MG63 (cell line): ENCODE measurements around the gene DUSP15. TPM values are rescaled to one million over a fixed set of nuclear protein-coding genes. Genes with fewer than 3 reads are reported as not detected.

Experiments used
- DNase-seq: peaks from one replicate; pipeline ENCODE4 v3.0.0-alpha.2; 2020
- H3K27me3 ChIP-seq: fragments of 250-450 bp; sonication (Bioruptor Pico); 2 replicates; pipeline ENCODE4 v1.5.1; 2020; ENCODE audit warnings: mild to moderate bottlenecking, moderate library complexity
- H3K36me3 ChIP-seq: fragments of 250-450 bp; sonication (Bioruptor Pico); 2 replicates; pipeline ENCODE4 v1.5.1; 2020; ENCODE audit warnings: mild to moderate bottlenecking, moderate library complexity
- H3K4me3 ChIP-seq: fragments of 250-450 bp; sonication (Bioruptor Pico); 2 replicates; pipeline ENCODE4 v1.5.1; 2020; ENCODE audit warnings: mild to moderate bottlenecking, moderate library complexity
- H3K9me3 ChIP-seq: fragments of 250-450 bp; sonication (Bioruptor Pico); 2 replicates; pipeline ENCODE4 v1.5.1; 2020; ENCODE audit warnings: mild to moderate bottlenecking, moderate library complexity
- total RNA-seq: library from RNA; depleted of rRNA; stranded (reverse); fragments of >200 nt; shearing (Covaris generic); gene quantifications from 2 replicates; pipeline ENCODE4 v1.2.3, GENCODE V29; 2014; ENCODE audit warnings: low replicate concordance

The DUSP15 gene
- total RNA-seq, 1 experiment from 2014 or later, result 1.9 TPM

DNA sequence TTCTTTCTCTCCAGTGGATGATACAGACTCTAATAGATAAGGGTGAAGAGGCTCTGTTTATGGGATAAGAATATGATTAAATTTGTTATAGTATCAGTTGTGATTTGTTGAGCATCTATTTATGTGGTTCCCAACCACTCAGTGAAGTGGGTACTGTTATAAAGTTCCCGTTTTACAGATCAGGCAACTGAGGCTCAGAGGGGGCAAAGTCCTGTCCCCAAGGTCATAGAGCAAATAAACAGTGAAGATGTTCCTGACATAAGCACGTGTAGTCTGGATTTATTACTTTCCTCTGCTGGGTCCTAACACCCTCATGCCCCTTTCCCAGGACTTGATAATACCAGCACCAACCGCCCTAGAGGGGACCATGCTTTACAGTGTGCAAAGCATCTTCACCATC is 4.1 kb downstream of the DUSP15 start:
- H3K36me3 ChIP-seq, result no peaks in the 10 kb centered on the region
- peaks cover 13% of the 10 kb centered on the region for H3K27me3 ChIP-seq
- DNase-seq, result no peak
- H3K4me3 ChIP-seq, result no peak overlapping the region
- H3K9me3 ChIP-seq, result no peaks in the 10 kb centered on the region

DNA sequence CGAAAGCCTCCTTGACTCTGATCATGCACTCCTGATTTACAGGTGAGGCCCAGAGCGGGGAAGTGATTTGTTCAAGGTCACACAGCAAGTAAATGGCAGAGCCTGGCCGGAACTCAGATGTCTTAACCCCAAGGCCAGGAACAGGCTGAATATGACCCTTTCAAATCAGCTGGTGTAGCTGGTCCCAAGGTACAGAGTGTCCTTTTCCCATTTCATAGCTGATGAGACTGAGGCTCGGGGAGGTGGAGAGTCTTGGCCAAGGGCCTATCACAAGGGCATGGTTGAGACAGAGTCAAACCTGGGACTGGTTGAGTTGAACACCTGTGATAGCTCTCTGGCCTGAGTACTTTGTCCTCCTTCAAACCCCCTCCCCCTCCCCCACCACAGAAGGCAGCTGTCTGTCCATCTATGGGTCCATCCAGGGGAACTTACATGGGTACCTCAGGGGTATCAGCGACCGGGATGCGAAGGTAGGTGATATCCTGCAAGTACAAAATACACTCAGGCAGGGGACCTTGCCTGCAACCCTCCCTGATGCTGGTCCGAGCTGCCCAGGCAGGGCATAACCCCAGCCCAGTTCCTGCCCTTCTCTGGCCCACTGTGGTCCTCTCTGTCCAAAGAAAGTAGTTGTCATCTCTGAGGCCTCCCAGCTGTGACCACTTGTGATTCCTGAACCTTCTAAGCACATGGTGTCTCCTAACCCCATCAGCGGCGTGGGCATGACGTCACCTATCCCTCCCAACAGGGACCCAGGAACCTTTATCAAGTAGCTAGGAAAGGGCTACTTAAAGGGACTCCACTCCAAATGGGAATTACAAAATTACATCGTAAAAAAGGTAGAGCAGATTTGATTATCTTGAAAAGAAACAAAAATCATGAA is 5.6 kb downstream of the DUSP15 start:
- Histone ChIP-seq H3K4me3 (no peak overlapping the region), H3K36me3 (no peaks in the 10 kb centered on the region), H3K27me3 (peaks cover 15% of the 10 kb centered on the region), H3K9me3 (no peaks in the 10 kb centered on the region)
- no peak for DNase-seq

- DNase-seq, result no peak
- H3K4me3 ChIP-seq, result no peak overlapping the region
- H3K27me3 ChIP-seq, result peaks cover 14% of the 10 kb centered on the region
- no peaks in the 10 kb centered on the region for H3K9me3 ChIP-seq
- H3K36me3 ChIP-seq, result no peaks in the 10 kb centered on the region
Observed at GRCh38 chr20:31863296-31864085, 6.8 kb downstream of the DUSP15 start.

GRCh38 chr20:31862506-31862905 is 7.8 kb downstream of the DUSP15 start:
- DNase-seq, result no peak
- Histone ChIP-seq H3K4me3 (no peak overlapping the region), H3K27me3 (peaks cover 14% of the 10 kb centered on the region), H3K9me3 (no peaks in the 10 kb centered on the region), H3K36me3 (no peaks in the 10 kb centered on the region)

GRCh38 chr20:31862157-31862470 is 8.2 kb downstream of the DUSP15 start:
- H3K36me3 ChIP-seq, result no peaks in the 10 kb centered on the region
- H3K27me3 ChIP-seq, result peaks cover 14% of the 10 kb centered on the region
- no peaks in the 10 kb centered on the region for H3K9me3 ChIP-seq
- H3K4me3 ChIP-seq, result no peak overlapping the region
- no peak for DNase-seq

GRCh38 chr20:31861385-31862156 is 8.8 kb downstream of the DUSP15 start:
- Histone ChIP-seq H3K27me3 (peaks cover 14% of the 10 kb centered on the region), H3K36me3 (no peaks in the 10 kb centered on the region), H3K9me3 (no peaks in the 10 kb centered on the region), H3K4me3 (peak overlapping the region; percentile 33)
- DNase-seq, result peak; percentile 63

DNA sequence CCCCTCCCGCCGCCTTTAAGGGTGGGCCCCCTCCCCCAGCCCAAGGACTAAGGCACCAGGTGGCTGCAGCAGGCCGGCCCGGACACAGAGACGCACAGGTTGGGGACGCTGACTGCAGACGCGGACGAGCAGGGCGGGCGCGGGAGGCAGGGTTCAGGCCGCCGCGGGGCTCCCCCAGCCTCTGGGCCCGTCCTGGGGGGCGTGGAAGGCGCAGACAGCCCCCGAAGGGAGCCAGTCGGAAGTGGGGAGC is 9.3 kb downstream of the DUSP15 start:
- DNase-seq, result no peak
- Histone ChIP-seq H3K9me3 (no peaks in the 10 kb centered on the region), H3K36me3 (no peaks in the 10 kb centered on the region), H3K27me3 (peaks cover 14% of the 10 kb centered on the region), H3K4me3 (peak overlapping the region; percentile 33)

GRCh38 chr20:31860390-31861134 is 9.8 kb downstream of the DUSP15 start:
- DNase-seq, result peak; percentile 57
- Histone ChIP-seq H3K27me3 (peaks cover 14% of the 10 kb centered on the region), H3K4me3 (no peak overlapping the region; the same call in 1 of the 2 replicates), H3K36me3 (no peaks in the 10 kb centered on the region), H3K9me3 (no peaks in the 10 kb centered on the region)

GRCh38 chr20:31859998-31860380 is 10.3 kb downstream of the DUSP15 start:
- DNase-seq, result no peak
- no peak overlapping the region for H3K4me3 ChIP-seq
- H3K9me3 ChIP-seq, result no peaks in the 10 kb centered on the region
- no peaks in the 10 kb centered on the region for H3K36me3 ChIP-seq
- peaks cover 14% of the 10 kb centered on the region for H3K27me3 ChIP-seq

DNA sequence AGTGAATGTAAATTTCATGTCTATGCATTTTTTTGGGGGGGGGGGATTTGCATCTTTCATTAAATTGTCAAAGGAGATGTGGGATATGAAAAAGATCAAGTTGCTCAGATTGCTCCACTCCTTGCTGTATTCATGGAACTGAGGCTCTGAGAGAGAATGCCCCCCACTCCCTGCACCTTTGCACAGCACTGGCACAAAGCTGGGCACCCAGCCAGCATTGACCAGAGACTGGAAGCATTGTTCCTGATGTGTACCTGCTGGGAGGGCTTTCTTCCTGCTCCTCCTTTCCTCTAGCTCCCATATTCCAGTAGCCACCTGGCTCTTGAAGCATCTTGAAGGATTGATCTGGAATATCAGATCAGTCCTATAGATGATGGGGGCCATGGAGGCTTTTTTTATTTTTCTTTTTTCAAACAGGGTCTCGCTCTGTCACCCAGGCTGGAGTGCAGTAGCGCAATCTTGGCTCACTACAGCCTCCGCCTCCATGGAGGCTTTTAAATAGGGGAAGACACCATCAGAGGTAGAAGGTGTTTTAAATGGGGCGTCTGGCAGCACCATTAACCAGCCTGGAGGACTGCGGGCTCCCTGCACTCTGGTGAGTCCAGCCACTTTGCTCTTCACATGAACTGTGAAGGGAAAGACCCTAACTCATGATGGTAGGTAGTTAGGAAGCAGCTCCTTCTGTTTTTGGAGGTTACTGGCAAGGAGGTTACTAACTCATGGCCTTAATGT is 10.9 kb downstream of the DUSP15 start:
- Histone ChIP-seq H3K9me3 (no peaks in the 10 kb centered on the region), H3K36me3 (no peaks in the 10 kb centered on the region), H3K4me3 (no peak overlapping the region), H3K27me3 (peaks cover 14% of the 10 kb centered on the region)
- DNase-seq, result no peak

- peaks cover 14% of the 10 kb centered on the region for H3K27me3 ChIP-seq
- H3K9me3 ChIP-seq, result no peaks in the 10 kb centered on the region
- no peak overlapping the region for H3K4me3 ChIP-seq
- no peaks in the 10 kb centered on the region for H3K36me3 ChIP-seq
- DNase-seq, result no peak
Observed at GRCh38 chr20:31858760-31859083, 11.6 kb downstream of the DUSP15 start.

GRCh38 chr20:31857861-31858759 is 12.2 kb downstream of the DUSP15 start:
- no peak for DNase-seq
- H3K27me3 ChIP-seq, result peaks cover 14% of the 10 kb centered on the region
- H3K36me3 ChIP-seq, result no peaks in the 10 kb centered on the region
- H3K9me3 ChIP-seq, result no peaks in the 10 kb centered on the region
- H3K4me3 ChIP-seq, result no peak overlapping the region

GRCh38 chr20:31856516-31856915 is 13.8 kb downstream of the DUSP15 start:
- Histone ChIP-seq H3K4me3 (no peak overlapping the region), H3K9me3 (no peaks in the 10 kb centered on the region), H3K27me3 (peaks cover 14% of the 10 kb centered on the region), H3K36me3 (no peaks in the 10 kb centered on the region)
- DNase-seq, result no peak

GRCh38 chr20:31853481-31853880 is 16.8 kb downstream of the DUSP15 start:
- Histone ChIP-seq H3K27me3 (no peaks in the 10 kb centered on the region), H3K36me3 (no peaks in the 10 kb centered on the region), H3K4me3 (no peak overlapping the region), H3K9me3 (no peaks in the 10 kb centered on the region)
- no peak for DNase-seq

DNA sequence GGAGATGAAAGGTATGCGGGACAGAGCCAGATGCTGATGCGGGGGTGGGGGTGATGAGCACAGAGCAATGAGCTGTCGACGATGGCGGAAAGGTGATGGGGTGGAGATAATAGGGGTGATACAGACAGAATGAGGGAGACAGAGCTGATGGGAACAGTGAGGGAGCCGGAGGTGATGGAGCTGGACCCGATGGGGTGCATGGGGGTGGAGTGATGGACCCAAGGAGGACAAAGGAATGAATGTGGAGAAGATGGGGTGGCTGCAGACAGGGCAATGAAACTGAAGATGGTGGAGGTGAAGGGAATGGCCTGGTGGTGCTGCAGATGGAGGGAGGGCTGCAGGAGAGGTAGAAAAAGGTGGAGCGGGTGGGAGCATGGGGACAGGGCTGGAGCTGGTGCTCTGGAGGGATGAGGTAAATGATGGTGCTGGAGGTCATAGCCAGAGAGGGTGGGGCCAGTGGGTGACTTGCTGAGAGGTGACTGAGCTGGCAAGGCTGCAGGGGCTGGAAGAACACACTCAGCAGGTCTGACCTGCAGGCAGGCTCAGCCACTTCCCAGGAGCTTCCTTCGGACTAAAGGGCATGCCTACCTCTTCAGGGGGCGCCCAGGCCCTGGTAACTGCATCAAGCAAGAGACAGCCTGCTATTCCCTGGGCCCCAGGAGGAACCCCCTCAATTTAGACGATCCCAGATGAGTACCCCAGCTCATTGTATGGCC is 18.9 kb downstream of the DUSP15 start:
- H3K27me3 ChIP-seq, result no peaks in the 10 kb centered on the region
- H3K9me3 ChIP-seq, result no peaks in the 10 kb centered on the region
- no peak for DNase-seq
- H3K36me3 ChIP-seq, result no peaks in the 10 kb centered on the region
- no peak overlapping the region for H3K4me3 ChIP-seq
